AG10803 (cell line): ENCODE data around the gene CAGE1.

Source experiments
- DNase-seq: peaks from one replicate; pipeline ENCODE4 v3.0.0; 2010; ENCODE audit warnings: low read depth
- H3K4me3 ChIP-seq: 2 replicates; pipeline ENCODE4 v1.5.1; 2011; ENCODE audit warnings: mild to moderate bottlenecking, low read length, control low read depth
- TF ChIP-seq, protein P1 (sequence below): conservative IDR thresholded peaks from 2 replicates; pipeline ENCODE4 v1.5.1; 2011; ENCODE audit warnings: mild to moderate bottlenecking, low read length, control low read depth, inconsistent platforms

CAGE1 gene

DNA sequence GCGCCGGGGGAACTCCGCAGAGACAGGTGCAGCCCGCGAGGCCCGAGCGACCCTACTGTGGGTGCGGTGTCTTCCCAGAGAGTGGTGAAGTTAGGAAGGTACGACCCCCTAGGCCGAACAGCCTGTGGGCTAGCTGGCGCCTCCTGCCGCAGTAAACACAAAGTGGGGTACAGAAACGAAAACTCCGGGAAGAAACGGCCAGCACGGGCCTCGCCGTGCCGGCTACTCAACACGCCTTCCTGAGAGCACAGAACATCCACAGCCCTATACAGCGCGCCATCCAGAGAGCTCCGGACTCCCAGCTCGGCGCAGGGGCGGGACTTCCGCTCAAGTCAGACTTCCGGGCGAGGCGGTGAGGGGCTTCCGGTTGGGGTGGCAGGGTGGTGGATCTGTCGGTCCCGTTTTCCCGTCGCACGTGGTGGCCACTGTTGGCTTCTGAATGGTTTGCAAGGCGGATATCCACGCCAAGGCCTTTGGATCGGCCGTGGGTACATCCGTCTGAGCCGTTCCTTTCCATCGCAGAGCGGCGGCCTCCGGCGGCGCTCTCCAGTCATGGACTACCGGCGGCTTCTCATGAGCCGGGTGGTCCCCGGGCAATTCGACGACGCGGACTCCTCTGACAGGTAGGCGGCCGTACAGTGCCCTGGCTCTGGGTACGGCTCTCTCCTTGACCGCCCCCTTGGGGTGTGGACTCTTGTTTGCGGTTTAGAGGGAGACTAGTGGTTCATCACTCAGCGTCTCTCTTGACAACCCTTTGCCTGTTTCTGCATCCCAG is at the start of gene CAGE1, which contains the start of gene RIOK1:
CAGE1 (minus strand) TSS at position 292 of the 775 bp plus-strand sequence. CDS start 2,569 bp downstream, outside the sequence.
RIOK1 (plus strand) TSS at position 358 of the 775 bp plus-strand sequence; CDS start at position 553, 195 bp downstream.
- H3K4me3 ChIP-seq = peak within 1 kb of the TSS; percentile 83
- TF ChIP-seq, protein P1, sequence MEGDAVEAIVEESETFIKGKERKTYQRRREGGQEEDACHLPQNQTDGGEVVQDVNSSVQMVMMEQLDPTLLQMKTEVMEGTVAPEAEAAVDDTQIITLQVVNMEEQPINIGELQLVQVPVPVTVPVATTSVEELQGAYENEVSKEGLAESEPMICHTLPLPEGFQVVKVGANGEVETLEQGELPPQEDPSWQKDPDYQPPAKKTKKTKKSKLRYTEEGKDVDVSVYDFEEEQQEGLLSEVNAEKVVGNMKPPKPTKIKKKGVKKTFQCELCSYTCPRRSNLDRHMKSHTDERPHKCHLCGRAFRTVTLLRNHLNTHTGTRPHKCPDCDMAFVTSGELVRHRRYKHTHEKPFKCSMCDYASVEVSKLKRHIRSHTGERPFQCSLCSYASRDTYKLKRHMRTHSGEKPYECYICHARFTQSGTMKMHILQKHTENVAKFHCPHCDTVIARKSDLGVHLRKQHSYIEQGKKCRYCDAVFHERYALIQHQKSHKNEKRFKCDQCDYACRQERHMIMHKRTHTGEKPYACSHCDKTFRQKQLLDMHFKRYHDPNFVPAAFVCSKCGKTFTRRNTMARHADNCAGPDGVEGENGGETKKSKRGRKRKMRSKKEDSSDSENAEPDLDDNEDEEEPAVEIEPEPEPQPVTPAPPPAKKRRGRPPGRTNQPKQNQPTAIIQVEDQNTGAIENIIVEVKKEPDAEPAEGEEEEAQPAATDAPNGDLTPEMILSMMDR = peak; percentile 18
- peak; percentile 93 for DNase-seq

DNA sequence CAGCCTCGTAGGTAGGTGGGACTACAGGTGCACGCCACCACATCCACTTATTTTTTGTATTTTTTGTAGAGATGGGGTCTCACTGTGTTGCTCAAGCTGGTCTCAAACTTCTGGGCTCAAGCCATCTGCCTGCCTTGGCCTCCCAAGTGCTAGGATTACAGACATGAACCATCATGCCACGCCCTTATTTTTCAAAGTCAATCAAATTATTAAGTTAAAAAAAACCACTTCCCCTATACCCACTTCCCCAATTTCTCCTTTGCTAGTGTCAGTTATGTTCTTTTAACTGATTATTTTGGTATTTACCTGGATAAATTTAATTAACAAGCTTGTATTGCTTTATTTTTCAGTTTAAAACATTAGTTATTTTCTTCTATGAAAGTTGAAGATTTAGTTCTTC is 49.7 kb upstream of the CAGE1 start:
- TF ChIP-seq, protein P1 = no peak
- no peak for DNase-seq
- H3K4me3 ChIP-seq = no peak overlapping the region

DNA sequence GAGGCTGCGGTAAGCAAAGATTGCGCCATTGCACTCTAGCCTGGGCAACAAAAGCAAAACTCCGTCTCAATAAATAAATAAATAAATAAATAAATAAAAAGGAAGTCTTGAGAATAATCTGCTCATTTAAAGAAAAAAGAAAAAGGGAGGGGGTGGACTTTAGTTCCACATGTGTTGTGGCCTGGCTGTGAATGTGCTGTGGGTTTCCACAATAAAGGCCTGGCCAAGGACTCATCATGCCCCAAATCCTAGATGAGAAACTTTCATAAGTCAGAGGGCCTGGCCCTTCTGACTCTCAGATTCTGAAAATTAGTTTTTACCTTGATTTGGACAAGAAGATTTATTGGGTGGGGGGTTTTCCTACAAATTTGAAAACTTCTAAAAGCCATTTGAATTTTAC is 48.5 kb upstream of the CAGE1 start:
- TF ChIP-seq, protein P1 = no peak

DNA sequence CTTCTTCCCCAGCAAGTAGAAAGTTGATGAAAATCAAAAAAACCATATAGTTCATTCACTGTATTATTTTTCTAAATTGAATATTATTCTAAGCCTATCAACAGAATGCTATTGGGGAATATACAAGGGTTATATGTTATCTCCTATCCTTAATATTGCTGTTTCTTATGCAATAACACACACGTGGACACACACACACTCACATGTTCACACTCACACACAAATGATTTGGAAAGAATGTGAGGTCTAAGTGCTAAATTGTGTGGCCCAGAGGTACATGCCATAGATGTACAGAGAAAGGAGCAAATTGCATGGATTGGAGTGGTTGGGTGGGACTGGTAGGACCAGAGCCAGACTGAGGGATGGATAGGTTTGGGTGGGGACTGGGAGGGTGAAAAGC is 45.1 kb upstream of the CAGE1 start:
- no peak for DNase-seq
- TF ChIP-seq, protein P1 = no peak

More for the DNA sequence above, 48.5 kb upstream of the CAGE1 start:
- peak; percentile 68 for DNase-seq
- no peak overlapping the region for H3K4me3 ChIP-seq

DNA sequence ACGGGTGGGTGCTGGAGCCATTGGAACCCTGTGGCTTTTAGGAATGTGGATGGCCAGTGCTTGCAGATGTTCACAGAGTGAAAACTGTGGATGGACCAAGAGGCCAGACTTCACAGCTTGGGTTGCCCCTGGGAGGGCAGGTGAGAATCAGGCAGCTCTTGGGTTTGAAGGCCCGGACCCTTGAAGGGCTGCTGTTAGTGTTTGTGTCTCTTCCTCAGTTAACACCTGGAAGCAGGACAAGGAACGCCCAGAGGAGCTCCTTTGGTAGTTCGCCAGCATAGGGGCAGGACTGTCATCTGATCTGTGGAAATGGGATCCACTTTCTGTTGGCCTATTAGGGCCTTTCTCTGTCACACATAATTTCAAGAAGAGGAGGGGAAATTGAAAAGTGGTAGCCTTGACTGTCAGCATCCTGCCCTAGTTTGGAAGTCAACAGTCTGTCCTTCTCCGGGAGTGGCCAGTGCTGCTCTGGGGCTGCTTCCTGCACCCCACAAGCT is 43.6 kb upstream of the CAGE1 start:
- H3K4me3 ChIP-seq = no peak overlapping the region
- peak; percentile 46 for DNase-seq
- TF ChIP-seq, protein P1 = no peak

More for the DNA sequence above, 45.1 kb upstream of the CAGE1 start:
- H3K4me3 ChIP-seq = no peak overlapping the region

DNA sequence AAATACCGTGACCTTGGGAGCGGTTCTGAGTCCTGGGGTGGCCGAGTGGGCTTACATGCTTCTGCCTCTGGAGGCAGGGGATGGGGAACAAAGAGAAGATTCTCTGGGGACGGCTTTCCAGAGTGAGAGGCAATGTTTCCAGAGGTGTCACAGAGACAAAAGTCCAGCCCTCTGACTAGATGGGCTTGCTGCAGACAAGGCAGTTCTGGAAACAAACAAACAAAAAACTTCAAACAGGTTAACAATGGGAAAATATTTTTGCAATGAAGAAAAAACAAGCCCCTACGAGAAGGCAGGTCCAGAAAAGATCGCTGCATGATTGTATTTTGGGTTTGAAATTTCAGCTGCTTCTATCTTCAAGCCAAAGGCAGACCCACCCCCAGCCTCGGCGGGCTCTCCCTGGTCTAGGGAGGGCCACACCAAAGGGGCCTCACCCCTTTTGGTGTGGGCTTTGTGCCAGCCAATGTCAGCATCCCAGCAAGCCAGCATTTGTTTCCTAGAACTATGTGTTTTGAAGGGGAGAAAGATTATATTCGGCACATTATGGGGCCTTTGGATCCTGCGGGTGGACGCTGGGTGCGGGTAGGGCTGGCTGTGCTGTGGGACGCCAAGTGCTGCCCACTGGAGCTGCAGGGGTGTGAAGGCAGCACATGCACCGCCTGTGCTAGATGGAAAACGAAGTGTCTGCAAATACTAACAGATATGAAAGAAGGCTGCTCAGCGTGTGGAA is 43.0 kb upstream of the CAGE1 start:
- TF ChIP-seq, protein P1 = no peak
- DNase-seq = no peak

More for the DNA sequence above, 43.0 kb upstream of the CAGE1 start:
- H3K4me3 ChIP-seq = peak overlapping the region; percentile 15; the same call in 1 of the 2 replicates
